HG02840 (cell line): Measurements from ENCODE around the gene MARK1.

ENCODE experiments used
- ATAC-seq: cut with Tn5 transposase; IDR thresholded peaks from one replicate; pipeline ENCODE4 v1.9.1; 2021; ENCODE audit warnings: mild to moderate bottlenecking, moderate library complexity, moderate number of reproducible peaks; ENCODE audit not compliant: unreplicated experiment, low FRiP score

Gene MARK1

DNA sequence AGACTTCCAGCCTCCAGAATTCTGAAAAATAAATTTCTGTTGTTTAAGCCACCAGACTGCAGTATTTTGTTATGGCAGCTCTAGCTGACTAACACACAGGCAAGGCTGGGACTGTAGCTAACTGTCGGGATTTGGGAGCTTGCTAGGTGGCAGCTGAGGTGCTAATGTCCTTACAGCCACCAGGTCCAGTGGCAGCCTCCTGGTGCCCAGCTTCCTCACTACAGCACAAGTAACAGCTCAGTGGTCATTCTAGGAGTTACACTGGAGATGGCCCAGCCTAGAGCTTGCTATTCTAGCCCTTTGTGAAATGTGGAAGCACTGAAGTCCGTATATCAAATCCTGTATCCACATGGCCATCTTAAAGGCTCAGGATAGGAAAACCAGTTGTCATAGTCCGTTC lies 157.9 kb downstream of the MARK1 start:
- ATAC-seq = no peak

DNA sequence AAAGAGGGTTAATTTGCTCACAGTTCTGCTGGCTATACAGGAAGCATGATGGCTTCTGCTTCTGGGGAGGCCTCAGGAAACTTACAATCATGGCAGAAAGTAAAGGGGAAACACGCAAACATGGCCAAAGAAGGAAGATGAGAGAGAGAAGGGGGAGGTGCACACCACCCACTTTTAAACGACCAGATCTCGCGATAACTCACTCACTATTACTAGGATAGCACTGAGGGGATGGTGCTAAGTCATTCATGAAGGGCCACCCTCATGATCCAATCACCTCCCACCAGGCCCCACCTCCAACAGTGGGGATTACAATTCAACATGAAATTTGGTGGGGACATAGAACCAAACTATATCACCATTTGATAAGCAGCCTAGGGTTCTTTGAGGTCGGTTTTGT lies 159.9 kb downstream of the MARK1 start:
- ATAC-seq = no peak

DNA sequence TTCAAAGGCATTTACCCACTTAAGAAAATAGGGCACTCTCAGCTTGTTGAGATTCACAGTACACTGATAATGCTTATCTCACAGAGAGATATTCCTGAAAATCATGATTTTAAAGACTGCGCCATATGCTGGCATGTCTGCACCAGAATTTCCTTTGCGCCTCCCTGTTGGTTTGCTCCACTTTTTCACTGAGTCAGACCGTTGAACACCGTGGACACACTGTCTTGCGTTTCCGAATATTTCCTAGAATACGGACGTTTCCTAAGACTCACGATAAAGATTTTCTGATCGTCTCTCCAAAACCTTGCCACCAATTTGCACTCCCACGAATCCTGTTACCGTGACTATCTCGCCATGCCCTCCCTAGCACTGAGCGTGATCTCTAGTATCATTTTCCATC lies 161.7 kb downstream of the MARK1 start:
- no peak for ATAC-seq

DNA sequence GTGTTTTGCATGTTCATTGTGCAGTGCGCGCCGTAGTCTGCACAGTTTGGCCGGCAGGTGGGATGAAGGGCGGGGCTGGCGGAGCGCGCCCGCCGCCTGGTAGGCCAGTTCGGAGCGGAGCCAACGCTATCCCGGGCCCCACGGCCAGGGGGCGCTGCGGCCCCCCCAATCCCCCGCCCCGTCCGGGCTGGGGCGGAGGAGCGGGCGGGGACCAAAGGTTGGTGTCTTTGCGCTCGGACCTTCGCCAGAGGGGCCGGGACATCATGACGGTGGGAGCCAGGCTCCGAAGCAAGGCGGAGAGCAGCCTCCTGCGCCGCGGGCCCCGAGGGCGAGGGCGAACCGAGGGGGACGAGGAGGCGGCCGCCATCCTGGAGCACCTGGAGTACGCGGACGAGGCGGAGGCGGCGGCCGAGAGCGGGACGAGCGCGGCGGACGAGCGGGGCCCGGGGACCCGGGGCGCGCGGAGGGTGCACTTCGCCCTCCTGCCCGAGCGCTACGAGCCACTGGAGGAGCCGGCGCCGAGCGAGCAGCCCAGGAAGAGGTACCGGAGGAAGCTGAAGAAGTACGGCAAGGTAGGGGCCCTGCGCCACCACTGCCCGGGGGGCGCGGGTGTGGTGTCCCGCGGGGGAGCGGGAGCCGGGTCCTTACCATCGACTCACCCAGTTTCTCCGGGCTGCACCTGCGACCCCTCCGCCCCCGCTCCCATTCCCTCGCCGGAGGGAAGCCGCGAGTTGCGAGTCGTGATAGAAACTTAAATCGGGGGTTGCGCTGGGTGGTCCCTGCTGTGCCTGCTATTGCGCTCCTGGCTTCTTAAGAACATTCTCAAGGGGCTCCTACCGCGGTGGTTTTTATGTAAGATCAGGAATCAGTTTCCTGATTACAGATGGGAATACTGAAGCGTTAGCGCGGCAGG lies 162.5 kb downstream of the MARK1 start, which contains the start of gene C1orf115:
TSS of gene C1orf115 (plus strand) at position 224 of the 913 bp plus-strand sequence. CDS start at position 264, 40 bp downstream.
- peak; percentile 83 for ATAC-seq

DNA sequence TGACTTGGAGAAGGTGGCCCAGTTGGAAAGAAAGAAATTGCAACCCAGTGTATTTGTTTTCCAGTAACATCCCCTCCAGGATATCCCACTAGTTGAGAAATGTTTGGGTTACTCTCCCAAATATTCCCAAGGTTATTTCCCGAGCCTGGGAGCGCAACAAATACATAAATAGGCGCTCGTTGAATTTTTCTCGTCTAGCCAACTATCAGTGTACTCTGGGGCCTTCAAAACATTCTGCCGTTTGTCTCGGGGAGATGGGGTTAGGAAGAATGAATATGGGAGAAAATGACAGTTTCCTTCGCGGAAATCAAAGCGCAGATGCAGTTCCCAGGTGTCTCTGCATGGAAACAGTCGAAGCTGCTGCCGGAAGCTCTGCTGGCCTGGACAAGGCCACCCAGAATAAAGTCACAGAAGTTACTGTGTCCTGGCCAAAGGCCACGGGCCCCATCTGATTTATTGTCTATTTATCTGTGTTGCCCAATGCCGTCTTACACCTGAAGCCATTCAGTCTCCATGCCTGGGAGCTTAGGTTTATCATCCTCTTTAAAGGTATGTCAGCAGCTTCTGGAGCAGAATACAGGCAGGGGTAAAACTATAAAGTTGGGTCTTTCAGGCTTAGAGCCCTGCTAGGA lies 163.2 kb downstream of the MARK1 start:
- ATAC-seq = no peak

DNA sequence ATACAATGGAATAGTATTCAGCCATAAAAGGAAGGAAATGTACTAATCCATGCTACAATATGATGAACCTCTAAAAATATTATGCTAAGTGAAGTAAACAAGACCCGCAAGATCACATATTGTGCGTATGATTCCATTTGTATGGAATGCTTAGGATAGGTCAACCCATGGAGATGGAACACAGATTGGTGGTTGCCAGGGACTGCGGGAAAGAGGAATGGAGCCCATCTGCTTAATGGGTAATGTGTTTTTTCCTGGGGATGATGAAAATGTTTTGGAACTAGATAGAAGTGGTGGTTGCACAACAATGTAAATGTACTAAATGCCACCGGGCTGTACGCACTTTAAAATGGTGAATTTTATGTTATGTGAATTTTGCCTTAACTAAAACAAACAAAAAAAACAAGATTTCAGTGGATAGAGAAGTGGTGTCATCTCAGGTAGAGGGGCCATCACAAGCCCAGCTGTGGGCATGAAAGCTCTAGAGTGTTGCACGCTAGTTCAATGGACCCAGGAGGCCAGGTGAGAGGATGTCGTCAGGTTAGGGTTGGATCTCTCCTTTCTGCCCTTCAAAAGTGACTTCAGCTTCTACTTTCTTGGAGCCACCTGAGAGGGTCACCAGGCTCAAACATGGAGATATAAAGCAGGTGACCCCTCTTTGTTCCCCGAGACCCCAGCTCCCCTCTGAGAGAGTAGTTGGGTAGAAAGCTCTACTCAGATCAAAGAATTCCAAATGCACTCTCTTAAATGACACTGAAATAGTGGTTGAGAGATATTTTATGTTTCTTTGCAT lies 164.7 kb downstream of the MARK1 start:
- no peak for ATAC-seq

DNA sequence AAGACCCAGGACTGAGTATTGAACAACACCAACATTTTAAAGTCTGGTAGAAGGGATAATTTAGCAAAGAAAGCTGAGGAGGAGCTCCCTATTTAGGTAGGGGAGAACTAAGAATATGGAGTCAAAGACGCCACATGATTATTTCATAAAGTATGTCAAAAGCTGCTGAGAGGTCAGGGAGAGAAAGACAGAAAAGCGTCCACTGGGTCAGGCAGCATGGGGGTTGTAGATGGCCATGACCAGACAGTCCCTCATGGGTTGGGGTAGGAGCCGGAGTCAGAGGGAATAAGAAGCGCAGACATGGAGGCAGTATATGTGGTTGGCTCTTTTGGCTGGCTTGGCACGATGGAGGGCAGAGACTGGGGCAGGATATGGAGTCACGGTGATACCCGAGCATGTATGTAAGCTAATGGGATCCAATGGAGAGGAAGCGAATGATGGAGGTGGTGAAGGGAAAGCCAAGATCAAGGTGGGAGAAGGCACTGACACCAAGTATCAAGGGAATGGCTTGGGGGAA lies 167.0 kb downstream of the MARK1 start:
- ATAC-seq = no peak

DNA sequence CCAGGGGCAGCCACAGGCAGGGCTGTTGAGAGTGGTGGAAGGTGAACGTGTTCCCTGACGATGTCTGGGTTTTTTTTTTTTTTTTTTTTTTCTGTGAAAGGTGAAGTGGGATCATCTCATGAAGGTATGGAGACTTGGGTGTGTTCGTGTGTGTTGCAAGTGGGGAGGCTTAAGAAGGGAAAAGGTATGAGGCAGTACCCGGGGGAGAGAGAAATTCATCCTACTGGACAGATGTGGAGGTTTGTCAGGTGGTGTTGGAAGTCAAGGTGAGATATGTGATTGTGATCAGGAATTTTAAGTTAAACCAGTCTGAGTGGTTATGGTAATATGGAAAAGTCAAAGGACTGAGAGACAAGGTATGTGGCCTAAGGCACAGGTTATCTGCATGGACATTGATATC lies 167.5 kb downstream of the MARK1 start:
- ATAC-seq = no peak

DNA sequence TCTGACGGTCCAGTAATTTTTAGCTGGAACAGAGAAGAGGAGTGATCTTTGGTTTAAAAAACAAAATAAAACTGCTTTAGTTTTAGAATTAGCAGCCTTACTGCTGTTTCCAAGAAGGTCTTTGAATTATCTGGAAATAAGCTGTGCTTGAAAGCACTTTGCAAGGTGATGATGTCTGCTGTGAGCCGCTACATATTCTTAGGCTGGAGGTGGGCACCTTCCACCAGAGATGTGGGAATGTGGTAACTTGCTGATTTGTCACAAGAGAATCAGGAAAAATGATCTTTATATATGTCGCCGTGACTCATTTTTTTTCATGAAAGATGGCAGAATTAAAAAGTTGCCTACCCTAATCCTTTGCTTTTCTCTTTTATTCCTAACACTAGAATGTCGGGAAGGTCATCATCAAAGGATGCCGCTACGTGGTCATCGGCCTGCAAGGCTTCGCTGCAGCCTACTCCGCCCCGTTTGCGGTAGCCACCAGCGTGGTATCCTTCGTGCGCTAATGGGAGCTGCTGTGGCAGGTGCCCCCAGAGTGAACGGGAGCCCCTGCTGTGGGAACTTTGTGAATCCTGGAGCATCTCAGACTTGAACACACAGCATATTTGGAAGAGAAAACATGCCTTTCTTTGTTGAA lies 168.4 kb downstream of the MARK1 start:
- no peak for ATAC-seq

DNA sequence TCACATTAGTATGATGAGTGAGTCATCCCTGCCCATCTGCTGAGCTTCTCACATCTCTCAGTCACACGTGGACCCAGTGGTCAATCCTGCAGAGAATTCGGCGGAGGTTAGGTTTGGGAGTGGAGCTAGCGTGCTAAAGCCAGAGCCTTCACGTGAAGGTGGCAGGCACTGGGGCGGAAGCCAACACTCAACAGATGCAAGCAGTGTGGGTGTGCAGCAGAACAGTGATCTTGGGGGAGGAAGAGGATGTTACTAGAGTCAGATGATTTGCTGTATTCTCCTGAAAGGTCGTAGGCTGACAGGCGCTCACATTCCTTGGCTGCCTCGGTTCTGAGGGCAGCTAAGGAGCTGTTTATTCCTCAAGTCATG lies 168.9 kb downstream of the MARK1 start:
- ATAC-seq = no peak

DNA sequence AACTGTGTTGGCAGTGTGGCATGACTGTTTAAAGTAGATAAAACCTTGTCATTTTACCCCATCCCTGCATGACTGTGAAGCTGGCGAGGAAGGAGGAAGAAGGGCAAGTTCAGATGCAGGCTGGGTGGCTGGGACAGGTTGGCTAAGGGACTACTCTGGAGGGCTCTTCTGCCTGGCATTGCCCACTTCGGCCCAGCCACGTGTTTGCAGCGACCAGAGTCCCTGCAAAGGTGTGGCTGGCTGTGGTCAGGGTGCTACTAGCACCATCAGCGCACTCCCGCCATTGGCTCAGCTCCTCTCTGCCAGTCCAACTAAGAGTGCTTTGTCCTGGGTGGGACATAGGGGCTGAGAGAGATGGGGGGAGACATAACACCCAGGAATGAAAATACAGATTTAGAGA lies 169.4 kb downstream of the MARK1 start:
- no peak for ATAC-seq

DNA sequence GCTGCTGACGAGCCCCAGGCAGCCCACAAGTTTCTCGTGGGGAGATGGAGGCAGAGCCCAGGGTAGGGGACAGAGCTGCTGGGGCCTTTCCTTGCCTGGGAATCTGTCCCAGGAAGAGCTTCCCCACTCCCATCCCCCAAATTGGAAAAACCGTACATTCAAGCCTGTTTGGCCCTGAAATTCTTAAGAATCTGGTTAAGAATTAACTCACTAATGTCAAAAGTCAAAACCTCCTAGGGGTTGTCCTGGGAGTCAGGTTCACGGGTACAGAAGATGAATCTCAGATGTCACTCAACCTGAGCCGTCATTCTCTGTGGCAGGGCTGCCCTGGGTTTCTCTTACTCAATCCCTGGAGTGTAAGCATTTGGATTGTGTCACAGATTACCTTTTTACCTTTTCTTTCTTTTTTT lies 170.7 kb downstream of the MARK1 start:
- no peak for ATAC-seq

DNA sequence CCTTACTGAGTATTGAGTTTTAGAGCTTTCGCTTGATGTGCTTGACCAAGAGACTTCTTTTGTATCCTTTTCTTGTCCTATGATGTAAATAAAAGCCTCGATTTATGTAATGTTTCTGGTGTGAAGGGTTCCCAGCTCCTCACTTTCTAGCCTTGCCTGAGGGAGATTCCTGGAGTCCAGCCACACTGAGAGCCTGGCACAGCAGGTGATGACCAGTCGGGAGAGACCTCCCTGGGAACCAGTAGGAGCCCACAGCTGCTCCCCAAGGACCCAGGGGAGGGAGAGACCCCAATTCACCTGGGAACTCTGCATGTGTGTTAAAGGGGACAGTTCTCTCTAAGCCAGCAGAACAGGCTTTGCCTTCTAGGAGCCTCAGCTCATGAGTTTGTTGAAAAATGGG lies 171.1 kb downstream of the MARK1 start:
- no peak for ATAC-seq

DNA sequence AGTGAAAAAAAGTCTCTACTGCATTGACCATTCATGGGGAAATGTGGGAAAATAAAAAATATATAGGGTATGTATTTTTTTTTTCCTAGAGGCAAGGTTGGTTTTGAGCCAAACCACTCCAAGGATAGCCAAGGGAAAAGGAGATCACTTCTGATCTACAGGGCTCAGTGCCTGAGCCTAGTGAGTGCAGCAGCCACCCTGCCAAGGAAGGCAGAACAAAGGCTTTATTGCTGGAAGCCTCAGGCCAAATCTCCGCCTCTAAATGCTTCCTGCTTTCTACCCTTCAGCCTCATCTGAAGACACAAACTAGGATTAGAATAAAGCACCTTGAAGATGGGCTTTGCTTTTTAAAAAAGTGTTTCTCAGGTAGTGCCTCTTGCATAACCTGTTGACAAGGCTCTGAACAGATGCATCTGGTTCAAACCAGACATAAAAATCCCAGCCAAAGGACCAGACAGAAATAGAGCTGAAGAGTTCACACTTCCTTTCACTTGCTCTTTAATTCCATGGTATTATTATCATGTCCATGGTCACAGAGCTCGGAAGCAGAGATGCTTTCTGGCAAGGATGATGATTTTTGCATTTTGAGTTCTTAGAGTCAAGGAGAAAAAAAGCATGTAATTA lies 172.7 kb downstream of the MARK1 start:
- no peak for ATAC-seq

DNA sequence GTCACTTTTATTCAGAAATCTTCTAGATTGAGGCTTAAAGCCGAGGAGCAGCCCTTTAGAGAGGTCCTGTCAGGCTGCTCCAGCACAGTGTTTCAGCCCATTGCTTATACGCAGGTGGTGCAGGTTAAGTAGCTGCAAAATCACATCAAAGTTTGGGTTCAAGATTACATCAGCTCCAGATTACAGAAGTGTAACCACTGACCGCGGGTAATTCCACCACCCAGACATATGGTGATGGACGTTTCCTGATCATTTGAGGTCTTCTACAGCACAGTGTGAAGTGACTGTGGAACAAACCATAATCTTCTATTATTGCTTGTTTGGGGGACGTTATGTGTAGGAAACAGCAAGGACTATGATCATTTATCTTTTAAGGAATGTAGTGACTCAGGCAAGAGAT lies 174.0 kb downstream of the MARK1 start:
- ATAC-seq = no peak

DNA sequence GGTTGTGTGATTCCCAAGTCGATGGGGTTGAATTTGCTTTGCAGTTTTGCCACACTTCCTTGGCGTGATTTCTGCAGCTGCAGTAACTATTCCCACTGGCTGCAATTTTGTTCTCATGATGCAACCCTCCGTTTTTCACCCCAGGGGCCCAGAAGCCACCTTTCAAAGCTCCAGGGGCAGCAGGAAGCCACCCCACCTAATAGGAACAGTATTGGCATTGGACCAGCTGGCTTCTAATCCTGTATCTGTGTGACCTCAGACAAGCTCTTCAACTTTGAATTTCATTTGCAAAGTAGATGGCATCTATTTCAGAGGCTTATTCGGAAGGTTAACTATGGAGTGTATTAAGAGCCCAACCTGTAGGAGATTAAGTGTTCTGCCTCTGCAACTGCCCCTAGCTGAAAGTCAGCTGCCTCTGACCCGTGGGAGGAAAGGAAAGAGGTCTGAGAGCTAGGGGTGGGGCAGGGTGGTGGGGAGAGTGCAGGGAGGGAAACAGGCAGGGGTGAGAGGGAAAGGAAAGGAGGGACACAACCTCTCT lies 174.9 kb downstream of the MARK1 start:
- ATAC-seq = no peak

DNA sequence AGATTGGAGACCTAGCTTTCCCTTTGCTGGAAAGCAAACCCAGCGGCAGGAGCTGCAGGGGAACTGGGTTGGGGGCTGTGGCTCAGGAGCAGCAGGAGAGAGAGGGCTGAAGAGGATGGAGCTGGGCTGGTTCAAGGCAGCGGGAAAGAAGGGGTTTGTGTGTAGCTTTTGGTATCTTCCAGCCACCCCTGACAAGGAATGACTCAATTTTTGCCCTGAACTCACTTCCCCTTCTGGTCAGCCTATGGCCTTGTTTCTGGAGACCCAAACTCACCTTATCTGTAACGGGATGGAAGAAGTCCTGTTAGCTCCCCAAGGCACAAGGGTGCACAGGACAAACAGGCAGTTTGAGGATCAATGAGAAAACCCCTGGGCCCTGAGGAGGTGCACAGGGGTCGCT lies 175.4 kb downstream of the MARK1 start:
- ATAC-seq = no peak

DNA sequence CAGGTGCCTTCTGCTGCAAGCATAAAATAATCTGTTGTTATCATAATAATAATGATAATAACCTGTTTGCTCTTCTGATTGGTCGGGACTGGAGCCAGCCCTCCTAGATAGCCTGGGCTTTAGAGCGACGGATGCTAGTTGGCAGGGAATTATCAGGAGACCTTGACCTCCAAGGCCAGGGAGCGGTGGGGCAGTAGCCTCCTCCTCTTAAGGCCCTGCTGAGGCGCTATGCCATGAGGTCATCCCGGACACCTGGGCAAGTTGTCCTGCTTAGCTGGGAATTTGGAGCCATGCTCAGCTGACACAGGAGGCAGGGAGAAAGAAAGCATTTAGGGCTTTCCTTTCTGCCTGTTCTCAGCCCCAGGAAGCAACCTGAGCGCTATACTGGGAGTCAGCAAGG lies 177.8 kb downstream of the MARK1 start:
- ATAC-seq = no peak

DNA sequence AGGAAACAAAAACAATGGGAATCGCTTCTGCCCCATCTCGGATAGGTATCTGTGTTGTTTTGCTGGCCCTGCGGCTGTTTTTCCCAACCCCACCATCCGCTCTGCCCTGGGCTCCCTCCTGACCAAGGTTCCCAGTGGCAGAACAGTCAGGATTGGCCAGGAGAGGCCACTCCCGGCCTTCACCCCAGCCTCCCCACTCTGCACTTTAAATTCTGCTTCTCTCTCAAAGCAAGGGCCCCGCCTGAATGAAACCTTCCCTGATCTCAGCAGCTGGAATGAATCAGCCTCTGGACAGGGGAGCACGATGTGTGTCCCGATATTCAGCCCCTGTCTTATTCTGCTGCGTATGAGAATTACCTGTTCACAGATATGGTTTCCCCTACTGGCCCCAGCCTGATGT lies 178.5 kb downstream of the MARK1 start:
- no peak for ATAC-seq

DNA sequence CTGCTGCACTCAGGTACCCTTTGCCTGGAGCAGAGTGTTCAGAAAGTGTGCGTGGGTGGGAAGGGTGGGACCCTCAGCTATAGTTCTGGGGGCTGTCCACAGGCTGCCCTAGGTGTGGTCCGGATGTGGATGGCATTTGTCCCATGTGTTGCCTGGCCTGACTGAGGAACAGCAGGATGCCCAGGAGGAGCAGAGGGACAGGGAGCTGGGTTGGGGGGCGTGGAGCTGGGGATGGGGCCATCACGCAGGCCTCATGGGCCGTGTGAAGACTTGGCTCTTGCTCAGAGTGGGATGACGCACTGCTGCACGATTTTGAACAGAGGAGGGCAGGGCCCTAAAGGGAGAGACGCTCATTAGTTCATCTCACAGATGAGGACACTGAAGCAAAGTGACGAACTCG lies 179.2 kb downstream of the MARK1 start:
- ATAC-seq = no peak
